Activated CD8-positive, alpha-beta memory T cell treated with anti-CD3 and anti-CD28 coated beads, Interleukin-2, amount 10 ng/mL, durations not matched to agents 7 days and 5 days (primary cell): Measurements from ENCODE around the gene EPHA4. TPM values are rescaled to one million over a fixed set of nuclear protein-coding genes. Genes with fewer than 3 reads are reported as not detected.

Experiments used
- ATAC-seq: fragments of 150-1000 bp; cut with Tn5 transposase; one replicate; pipeline ENCODE4 v1.10.0; 2021; ENCODE audit warnings: moderate library complexity
- CTCF ChIA-PET: fragments of 350-600 bp; sonication (Branson Sonifier 250); formaldehyde crosslinking; loops from one replicate; lab custom pipeline; 2021; ENCODE audit warnings: antibody characterized with exemption; lab: Charles Lee
- DNase-seq: peaks from one replicate; pipeline ENCODE4 v3.0.0-alpha.2; 2020
- H3K27ac Mint-ChIP-seq: one replicate; pipeline ENCODE4 v1.8.0; 2021; ENCODE audit warnings: mild to moderate bottlenecking, mixed read lengths
- H3K27me3 Mint-ChIP-seq: one replicate; pipeline ENCODE4 v1.8.0; 2021; ENCODE audit warnings: mixed read lengths
- H3K36me3 Mint-ChIP-seq: one replicate; pipeline ENCODE4 v1.8.0; 2021; ENCODE audit warnings: mild to moderate bottlenecking, mixed read lengths
- H3K4me1 Mint-ChIP-seq: one replicate; pipeline ENCODE4 v1.8.0; 2021; ENCODE audit warnings: mixed read lengths
- H3K4me3 Mint-ChIP-seq: one replicate; pipeline ENCODE4 v1.8.0; 2021; ENCODE audit warnings: mild to moderate bottlenecking, moderate library complexity, mixed read lengths
- H3K9me3 Mint-ChIP-seq: one replicate; pipeline ENCODE4 v1.8.0; 2022; ENCODE audit warnings: low read depth, mixed read lengths
- total RNA-seq, 2 experiments: library from RNA; stranded (reverse); gene quantifications; one replicate each; pipeline ENCODE4 v1.2.3, GENCODE V29; 2021

Gene EPHA4
- total RNA-seq, 2 experiments from 2014 or later = 0.59 to 0.91 TPM

GRCh38 chr2:221503965-221504364 is 68.1 kb downstream of the EPHA4 start:
- Mint-ChIP-seq H3K4me1 (peaks cover 6% of the 10 kb centered on the region), H3K27me3 (no peaks in the 10 kb centered on the region), H3K27ac (no peak overlapping the region), H3K9me3 (no peaks in the 10 kb centered on the region), H3K36me3 (no peaks in the 10 kb centered on the region), H3K4me3 (no peak overlapping the region)
- CTCF ChIA-PET = interaction anchor here (1.9 kb wide), 1 partner anchor 14 kb away, joined by 6 read pairs; no protein-coding TSS in a partner anchor
- ATAC-seq (no peak), DNase-seq (no peak)

- CTCF ChIA-PET = no interaction called here
- ATAC-seq (no peak), DNase-seq (no peak)
- H3K9me3 Mint-ChIP-seq = no peaks in the 10 kb centered on the region
- H3K4me1 Mint-ChIP-seq = peaks cover 6% of the 10 kb centered on the region
- H3K4me3 Mint-ChIP-seq = no peak overlapping the region
- H3K27me3 Mint-ChIP-seq = no peaks in the 10 kb centered on the region
- no peaks in the 10 kb centered on the region for H3K36me3 Mint-ChIP-seq
- no peak overlapping the region for H3K27ac Mint-ChIP-seq
Measured at GRCh38 chr2:221502270-221503010, 69.7 kb downstream of the EPHA4 start.

- Mint-ChIP-seq H3K27ac (no peak overlapping the region), H3K9me3 (no peaks in the 10 kb centered on the region), H3K27me3 (no peaks in the 10 kb centered on the region), H3K4me1 (peaks cover 6% of the 10 kb centered on the region), H3K36me3 (no peaks in the 10 kb centered on the region), H3K4me3 (no peak overlapping the region)
- no peak for ATAC-seq
- CTCF ChIA-PET = no interaction called here
- DNase-seq = no peak
Measured at GRCh38 chr2:221501883-221502269, 70.2 kb downstream of the EPHA4 start.

- no peak overlapping the region for H3K27ac Mint-ChIP-seq
- ATAC-seq = no peak
- no peak overlapping the region for H3K4me3 Mint-ChIP-seq
- H3K27me3 Mint-ChIP-seq = no peaks in the 10 kb centered on the region
- no peak for DNase-seq
- no peaks in the 10 kb centered on the region for H3K36me3 Mint-ChIP-seq
- H3K9me3 Mint-ChIP-seq = no peaks in the 10 kb centered on the region
- H3K4me1 Mint-ChIP-seq = peaks cover 6% of the 10 kb centered on the region
- CTCF ChIA-PET = no interaction called here
Measured at GRCh38 chr2:221501210-221501882, 70.8 kb downstream of the EPHA4 start.

- H3K36me3 Mint-ChIP-seq = no peaks in the 10 kb centered on the region
- H3K27ac Mint-ChIP-seq = no peak overlapping the region
- DNase-seq = no peak
- H3K4me1 Mint-ChIP-seq = peaks cover 6% of the 10 kb centered on the region
- H3K9me3 Mint-ChIP-seq = no peaks in the 10 kb centered on the region
- CTCF ChIA-PET = no interaction called here
- H3K4me3 Mint-ChIP-seq = no peak overlapping the region
- no peaks in the 10 kb centered on the region for H3K27me3 Mint-ChIP-seq
- no peak for ATAC-seq
Measured at GRCh38 chr2:221500501-221501209, 71.4 kb downstream of the EPHA4 start.

GRCh38 chr2:221495731-221496130 is 76.4 kb downstream of the EPHA4 start:
- H3K36me3 Mint-ChIP-seq = peaks cover 1% of the 10 kb centered on the region
- ATAC-seq (no peak), DNase-seq (no peak)
- H3K9me3 Mint-ChIP-seq = no peaks in the 10 kb centered on the region
- no peak overlapping the region for H3K27ac Mint-ChIP-seq
- H3K27me3 Mint-ChIP-seq = no peaks in the 10 kb centered on the region
- no peaks in the 10 kb centered on the region for H3K4me1 Mint-ChIP-seq
- H3K4me3 Mint-ChIP-seq = no peak overlapping the region
- CTCF ChIA-PET = no interaction called here

GRCh38 chr2:221494556-221494955 is 77.5 kb downstream of the EPHA4 start:
- Mint-ChIP-seq H3K4me1 (no peaks in the 10 kb centered on the region), H3K4me3 (no peak overlapping the region), H3K27me3 (no peaks in the 10 kb centered on the region), H3K27ac (no peak overlapping the region), H3K9me3 (no peaks in the 10 kb centered on the region), H3K36me3 (peaks cover 1% of the 10 kb centered on the region)
- CTCF ChIA-PET = interaction anchor here (1.3 kb wide), 1 partner anchor 122 kb away, joined by 3 read pairs; no protein-coding TSS in a partner anchor
- ATAC-seq = no peak
- DNase-seq = no peak

GRCh38 chr2:221493391-221493790 is 78.7 kb downstream of the EPHA4 start:
- CTCF ChIA-PET = no interaction called here
- H3K4me1 Mint-ChIP-seq = no peaks in the 10 kb centered on the region
- H3K27me3 Mint-ChIP-seq = no peaks in the 10 kb centered on the region
- ATAC-seq (no peak), DNase-seq (no peak)
- H3K27ac Mint-ChIP-seq = no peak overlapping the region
- H3K4me3 Mint-ChIP-seq = no peak overlapping the region
- no peaks in the 10 kb centered on the region for H3K9me3 Mint-ChIP-seq
- peaks cover 1% of the 10 kb centered on the region for H3K36me3 Mint-ChIP-seq

- DNase-seq (no peak), ATAC-seq (no peak)
- Mint-ChIP-seq H3K27me3 (no peaks in the 10 kb centered on the region), H3K27ac (no peak overlapping the region), H3K4me3 (no peak overlapping the region), H3K4me1 (no peaks in the 10 kb centered on the region), H3K36me3 (peaks cover 1% of the 10 kb centered on the region), H3K9me3 (no peaks in the 10 kb centered on the region)
- CTCF ChIA-PET = no interaction called here
Measured at GRCh38 chr2:221492636-221493035, 79.5 kb downstream of the EPHA4 start.

GRCh38 chr2:221490506-221491060 is 81.5 kb downstream of the EPHA4 start:
- Mint-ChIP-seq H3K4me1 (no peaks in the 10 kb centered on the region), H3K36me3 (peaks cover 1% of the 10 kb centered on the region), H3K27me3 (no peaks in the 10 kb centered on the region), H3K27ac (no peak overlapping the region), H3K4me3 (no peak overlapping the region), H3K9me3 (no peaks in the 10 kb centered on the region)
- CTCF ChIA-PET = no interaction called here
- DNase-seq (no peak), ATAC-seq (no peak)

GRCh38 chr2:221488136-221488807 is 83.8 kb downstream of the EPHA4 start:
- no peaks in the 10 kb centered on the region for H3K36me3 Mint-ChIP-seq
- CTCF ChIA-PET = no interaction called here

GRCh38 chr2:221486106-221486505 is 86.0 kb downstream of the EPHA4 start:
- H3K9me3 Mint-ChIP-seq = no peaks in the 10 kb centered on the region
- no peak overlapping the region for H3K27ac Mint-ChIP-seq
- H3K27me3 Mint-ChIP-seq = no peaks in the 10 kb centered on the region
- H3K4me3 Mint-ChIP-seq = no peak overlapping the region
- no peaks in the 10 kb centered on the region for H3K4me1 Mint-ChIP-seq
- ATAC-seq = no peak
- no peaks in the 10 kb centered on the region for H3K36me3 Mint-ChIP-seq
- CTCF ChIA-PET = interaction anchor here (2.3 kb wide), 1 partner anchor 10 kb away, joined by 5 read pairs; no protein-coding TSS in a partner anchor
- no peak for DNase-seq

More at GRCh38 chr2:221488136-221488807, 83.8 kb downstream of the EPHA4 start:
- Mint-ChIP-seq H3K4me1 (no peaks in the 10 kb centered on the region), H3K9me3 (no peaks in the 10 kb centered on the region), H3K27ac (no peak overlapping the region), H3K4me3 (no peak overlapping the region), H3K27me3 (no peaks in the 10 kb centered on the region)
- DNase-seq (no peak), ATAC-seq (no peak)

GRCh38 chr2:221485503-221485870 is 86.6 kb downstream of the EPHA4 start:
- ATAC-seq (no peak), DNase-seq (no peak)
- no peaks in the 10 kb centered on the region for H3K36me3 Mint-ChIP-seq
- no peaks in the 10 kb centered on the region for H3K27me3 Mint-ChIP-seq
- H3K9me3 Mint-ChIP-seq = no peaks in the 10 kb centered on the region
- H3K4me1 Mint-ChIP-seq = no peaks in the 10 kb centered on the region
- no peak overlapping the region for H3K4me3 Mint-ChIP-seq
- CTCF ChIA-PET = interaction anchor here (2.3 kb wide), 1 partner anchor 9 kb away, joined by 5 read pairs; no protein-coding TSS in a partner anchor
- H3K27ac Mint-ChIP-seq = no peak overlapping the region
